WTC11 (cell line): ENCODE data around the gene PPOX. TPM values are rescaled to one million over a fixed set of nuclear protein-coding genes. Genes with fewer than 3 reads are reported as not detected.
A peak's percentile ranks its signal among the peaks of the same experiment; 100 is the strongest.

Experiments used
- ARID4B ChIP-seq: sonication (generic); formaldehyde crosslinking; IDR thresholded peaks from 2 replicates; pipeline ENCODE4 v1.8.0; 2023; ENCODE audit warnings: missing genetic modification reagents, mild to moderate bottlenecking, borderline replicate concordance
- ATF2 ChIP-seq: sonication (generic); formaldehyde crosslinking; IDR thresholded peaks from 2 replicates; pipeline ENCODE4 v1.8.1; 2022; ENCODE audit warnings: low read depth, missing genetic modification reagents, borderline replicate concordance
- ATF6 ChIP-seq: sonication (generic); formaldehyde crosslinking; IDR thresholded peaks from 2 replicates; pipeline ENCODE4 v1.8.1; 2023; ENCODE audit warnings: mild to moderate bottlenecking, missing genetic modification reagents
- E2F4 ChIP-seq: sonication (generic); formaldehyde crosslinking; IDR thresholded peaks from 2 replicates; pipeline ENCODE4 v1.8.1; 2022; ENCODE audit warnings: low read depth, mild to moderate bottlenecking, moderate library complexity, missing genetic modification reagents, borderline replicate concordance
- ESRRA ChIP-seq: sonication (generic); formaldehyde crosslinking; IDR thresholded peaks from 2 replicates; pipeline ENCODE4 v1.8.1; 2022; ENCODE audit warnings: mild to moderate bottlenecking, missing genetic modification reagents, borderline replicate concordance
- FOXK1 ChIP-seq: sonication (generic); formaldehyde crosslinking; IDR thresholded peaks from 2 replicates; pipeline ENCODE4 v1.8.0; 2022; ENCODE audit warnings: mild to moderate bottlenecking, moderate library complexity, missing genetic modification reagents
- FOXP1 ChIP-seq: sonication (generic); formaldehyde crosslinking; IDR thresholded peaks from 2 replicates; pipeline ENCODE4 v1.8.0; 2022; ENCODE audit warnings: missing genetic modification reagents, mild to moderate bottlenecking, moderate library complexity, borderline replicate concordance
- MAX ChIP-seq: sonication (generic); formaldehyde crosslinking; IDR thresholded peaks from 2 replicates; pipeline ENCODE4 v1.8.0; 2022; ENCODE audit warnings: mild to moderate bottlenecking, missing genetic modification reagents
- MYBL2 ChIP-seq: sonication (generic); formaldehyde crosslinking; IDR thresholded peaks from 2 replicates; pipeline ENCODE4 v1.8.1; 2023; ENCODE audit warnings: mild to moderate bottlenecking, moderate library complexity, missing genetic modification reagents
- NFYB ChIP-seq: sonication (generic); formaldehyde crosslinking; conservative IDR thresholded peaks from 2 replicates; pipeline ENCODE4 v1.8.0; 2022; ENCODE audit warnings: low read depth, missing genetic modification reagents
- NR1H2 ChIP-seq: sonication (generic); formaldehyde crosslinking; IDR thresholded peaks from 2 replicates; pipeline ENCODE4 v1.9.0; 2021; ENCODE audit warnings: mild to moderate bottlenecking, moderate library complexity, missing genetic modification reagents
- NR2C2 ChIP-seq: sonication (generic); formaldehyde crosslinking; IDR thresholded peaks from 2 replicates; pipeline ENCODE4 v1.8.0; 2022; ENCODE audit warnings: mild to moderate bottlenecking, missing genetic modification reagents
- OVOL2 ChIP-seq: fragments of 250-450 bp; sonication (Bioruptor Pico); IDR thresholded peaks from 2 replicates; pipeline ENCODE4 v1.9.0; 2021; ENCODE audit warnings: mild to moderate bottlenecking, borderline replicate concordance
- RORB ChIP-seq: fragments of 250-450 bp; sonication (Bioruptor Pico); IDR thresholded peaks from 2 replicates; pipeline ENCODE4 v1.9.0; 2021; ENCODE audit warnings: mild to moderate bottlenecking
- SP1 ChIP-seq: sonication (generic); formaldehyde crosslinking; conservative IDR thresholded peaks from 2 replicates; pipeline ENCODE4 v1.8.1; 2022; ENCODE audit warnings: missing genetic modification reagents
- ZNF121 ChIP-seq: sonication (generic); formaldehyde crosslinking; IDR thresholded peaks from 2 replicates; pipeline ENCODE4 v1.8.0; 2023; ENCODE audit warnings: missing genetic modification reagents
- ZNF138 ChIP-seq: sonication (generic); formaldehyde crosslinking; conservative IDR thresholded peaks from 2 replicates; pipeline ENCODE4 v1.8.1; 2022; ENCODE audit warnings: mild to moderate bottlenecking, moderate library complexity, missing genetic modification reagents
- ZNF219 ChIP-seq: sonication (generic); formaldehyde crosslinking; IDR thresholded peaks from 2 replicates; pipeline ENCODE4 v1.8.0; 2023; ENCODE audit warnings: missing genetic modification reagents, mild to moderate bottlenecking, borderline replicate concordance
- ZNF232 ChIP-seq: sonication (generic); formaldehyde crosslinking; IDR thresholded peaks from 2 replicates; pipeline ENCODE4 v1.8.0; 2022; ENCODE audit warnings: mild to moderate bottlenecking, missing genetic modification reagents
- ZNF263 ChIP-seq: sonication (generic); formaldehyde crosslinking; IDR thresholded peaks from 2 replicates; pipeline ENCODE4 v1.8.1; 2022; ENCODE audit warnings: low read depth, mild to moderate bottlenecking, moderate library complexity, missing genetic modification reagents
- ZNF416 ChIP-seq: fragments of 250-450 bp; sonication (Bioruptor Pico); IDR thresholded peaks from 2 replicates; pipeline ENCODE4 v1.9.0; 2021; ENCODE audit warnings: mild to moderate bottlenecking, inconsistent platforms
- total RNA-seq: library from RNA; stranded (reverse); gene quantifications from 3 replicates; pipeline ENCODE4 v1.2.3, GENCODE V29; 2021

The PPOX gene
- total RNA-seq, 1 experiment from 2014 or later: 44.8 TPM

GRCh38 chr1:161132410-161133219 is 33.6 kb upstream of the PPOX start, which contains the start of gene DEDD (continued):
- no peak for TF ChIP-seq ARID4B (CRISPR knock-in tag)
- no peak for TF ChIP-seq ATF2 (CRISPR knock-in tag)
- TF ChIP-seq NR1H2 (CRISPR knock-in tag): no peak
- TF ChIP-seq RORB (CRISPR knock-in tag): no peak
- no peak for TF ChIP-seq FOXP1 (CRISPR knock-in tag)
- TF ChIP-seq ESRRA (CRISPR knock-in tag): peak; percentile 51; the same call in 1 of the 2 replicates
- no peak for TF ChIP-seq ZNF232 (CRISPR knock-in tag)
- no peak for TF ChIP-seq FOXK1 (CRISPR knock-in tag)
- TF ChIP-seq ATF6: no peak
- TF ChIP-seq NFYB (CRISPR knock-in tag): no peak
- peak; percentile 55; the same call in 1 of the 2 replicates for TF ChIP-seq ZNF121 (CRISPR knock-in tag)
- no peak for TF ChIP-seq ZNF263 (CRISPR knock-in tag)
- no peak for TF ChIP-seq ZNF219
- TF ChIP-seq NR2C2 (CRISPR knock-in tag): no peak; the same call in 1 of the 2 replicates
- TF ChIP-seq E2F4 (CRISPR knock-in tag): no peak
- TF ChIP-seq ZNF416: no peak
- TF ChIP-seq OVOL2 (CRISPR knock-in tag): no peak
- TF ChIP-seq MAX (CRISPR knock-in tag): no peak
- TF ChIP-seq ZNF138 (CRISPR knock-in tag): no peak
- TF ChIP-seq MYBL2 (CRISPR knock-in tag): 0 out of 2 replicates have a peak, but pooled peaks have one; percentile 2
- peak; percentile 60; the same call in 1 of the 2 replicates for TF ChIP-seq SP1 (CRISPR knock-in tag)
